ENCODE data around the gene EIF3K. TPM values are rescaled to one million over a fixed set of nuclear protein-coding genes. Genes with fewer than 3 reads are reported as not detected.
A peak's percentile ranks its signal among the peaks of the same experiment; 100 is the strongest.

Gene EIF3K
- total RNA-seq, 4 donors from 2014 or later, result 392 to 489 (median 414) TPM

DNA sequence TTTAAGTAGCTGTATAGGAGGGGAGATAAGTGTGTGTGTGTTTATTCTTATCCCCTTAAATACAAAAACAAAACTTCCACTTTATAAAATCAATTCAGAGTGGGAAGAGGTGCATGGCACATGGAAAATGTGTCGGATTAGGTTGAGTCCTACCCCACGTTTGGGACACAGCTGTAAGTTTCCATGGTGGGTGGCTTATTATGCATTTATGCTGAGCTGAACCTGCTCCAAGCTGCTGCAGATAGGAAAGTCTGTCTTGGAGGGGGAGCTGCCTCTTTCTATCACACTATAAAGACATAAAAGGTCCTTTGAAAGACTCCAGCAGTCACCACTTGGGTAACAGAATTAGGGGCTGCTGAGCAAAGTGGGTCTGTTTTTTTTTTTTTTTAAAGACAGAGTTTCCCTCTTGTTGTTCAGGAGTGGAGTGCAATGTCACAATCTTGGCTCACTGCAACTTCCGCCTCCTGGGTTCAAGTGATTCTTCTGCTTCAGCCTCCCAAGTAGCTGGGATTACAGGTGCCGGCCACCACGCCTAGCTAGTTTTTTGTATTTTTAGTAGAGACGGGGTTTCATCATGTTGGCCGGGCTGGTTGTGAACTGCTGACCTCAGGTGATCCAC, 43.7 kb downstream of the EIF3K start:
- no peaks in the 10 kb centered on the region for H3K27me3 ChIP-seq
- no peak overlapping the region for H3K4me3 ChIP-seq
- no peak for ATAC-seq
- H3K36me3 ChIP-seq, result peaks cover 0 to 5% of the 10 kb centered on the region in 2 donors
- H3K4me1 ChIP-seq, result peaks cover 42 to 98% (median 90%) of the 10 kb centered on the region in 3 donors
- 50 to 62% methylated on average over 2 to 3 of the region's 7 CpGs for WGBS, 2 donors (ENCODE audit: low coverage in 1 of 2)
- H3K9me3 ChIP-seq, result no peaks in the 10 kb centered on the region
- H3K27ac ChIP-seq, result peak overlapping the region; percentile 89 to 97 (median 96)
- TF ChIP-seq, protein P1, sequence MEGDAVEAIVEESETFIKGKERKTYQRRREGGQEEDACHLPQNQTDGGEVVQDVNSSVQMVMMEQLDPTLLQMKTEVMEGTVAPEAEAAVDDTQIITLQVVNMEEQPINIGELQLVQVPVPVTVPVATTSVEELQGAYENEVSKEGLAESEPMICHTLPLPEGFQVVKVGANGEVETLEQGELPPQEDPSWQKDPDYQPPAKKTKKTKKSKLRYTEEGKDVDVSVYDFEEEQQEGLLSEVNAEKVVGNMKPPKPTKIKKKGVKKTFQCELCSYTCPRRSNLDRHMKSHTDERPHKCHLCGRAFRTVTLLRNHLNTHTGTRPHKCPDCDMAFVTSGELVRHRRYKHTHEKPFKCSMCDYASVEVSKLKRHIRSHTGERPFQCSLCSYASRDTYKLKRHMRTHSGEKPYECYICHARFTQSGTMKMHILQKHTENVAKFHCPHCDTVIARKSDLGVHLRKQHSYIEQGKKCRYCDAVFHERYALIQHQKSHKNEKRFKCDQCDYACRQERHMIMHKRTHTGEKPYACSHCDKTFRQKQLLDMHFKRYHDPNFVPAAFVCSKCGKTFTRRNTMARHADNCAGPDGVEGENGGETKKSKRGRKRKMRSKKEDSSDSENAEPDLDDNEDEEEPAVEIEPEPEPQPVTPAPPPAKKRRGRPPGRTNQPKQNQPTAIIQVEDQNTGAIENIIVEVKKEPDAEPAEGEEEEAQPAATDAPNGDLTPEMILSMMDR (IDR thresholded peaks at IDR 0.05), result no peak
- TF ChIP-seq POLR2AphosphoS5 (IDR thresholded peaks at IDR 0.05), result no peak
- no peak for TF ChIP-seq EP300 (IDR thresholded peaks at IDR 0.05)
- TF ChIP-seq POLR2A (IDR thresholded peaks at IDR 0.05), result no peak

DNA sequence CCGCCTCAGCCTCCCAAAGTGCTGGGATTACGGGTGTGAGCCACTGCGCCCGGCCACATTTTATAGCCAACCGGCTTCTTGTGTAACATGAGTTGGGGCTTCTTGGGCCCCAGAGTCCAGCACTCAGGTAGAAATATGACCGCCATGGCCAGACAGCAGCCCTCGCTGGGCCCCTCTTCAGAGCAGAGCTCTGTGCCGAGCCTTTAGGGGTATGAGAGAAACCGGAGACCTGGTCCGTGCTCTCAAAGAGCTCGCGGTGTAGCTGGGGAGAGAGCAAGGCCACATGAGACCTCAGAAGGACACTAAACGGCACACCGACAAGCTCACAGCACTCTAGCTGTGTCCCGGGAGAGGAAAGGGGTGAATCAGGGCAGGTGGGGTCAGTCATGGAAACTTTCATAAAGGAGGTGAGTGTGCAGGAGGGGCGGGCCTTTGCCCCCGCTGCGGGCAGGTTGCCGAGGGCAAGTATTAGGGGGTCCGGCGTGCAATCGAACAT, 44.2 kb downstream of the EIF3K start:
- H3K4me1 ChIP-seq, result peaks cover 40 to 98% (median 88%) of the 10 kb centered on the region in 3 donors
- no peaks in the 10 kb centered on the region for H3K9me3 ChIP-seq
- H3K36me3 ChIP-seq, result peaks cover 0 to 5% of the 10 kb centered on the region in 2 donors
- 45 to 77% methylated on average over 2 to 6 of the region's 22 CpGs for WGBS, 2 donors (ENCODE audit: low coverage in 1 of 2)
- peak overlapping the region in 1 of 2 donors; percentile 1 for H3K4me3 ChIP-seq
- TF ChIP-seq POLR2A (IDR thresholded peaks at IDR 0.05) (no peak), POLR2AphosphoS5 (IDR thresholded peaks at IDR 0.05) (no peak), EP300 (IDR thresholded peaks at IDR 0.05) (no peak)
- TF ChIP-seq, protein P1 (IDR thresholded peaks at IDR 0.05), result no peak
- no peaks in the 10 kb centered on the region for H3K27me3 ChIP-seq
- no peak for ATAC-seq
- H3K27ac ChIP-seq, result peak overlapping the region; percentile 89 to 97 (median 96)

DNA sequence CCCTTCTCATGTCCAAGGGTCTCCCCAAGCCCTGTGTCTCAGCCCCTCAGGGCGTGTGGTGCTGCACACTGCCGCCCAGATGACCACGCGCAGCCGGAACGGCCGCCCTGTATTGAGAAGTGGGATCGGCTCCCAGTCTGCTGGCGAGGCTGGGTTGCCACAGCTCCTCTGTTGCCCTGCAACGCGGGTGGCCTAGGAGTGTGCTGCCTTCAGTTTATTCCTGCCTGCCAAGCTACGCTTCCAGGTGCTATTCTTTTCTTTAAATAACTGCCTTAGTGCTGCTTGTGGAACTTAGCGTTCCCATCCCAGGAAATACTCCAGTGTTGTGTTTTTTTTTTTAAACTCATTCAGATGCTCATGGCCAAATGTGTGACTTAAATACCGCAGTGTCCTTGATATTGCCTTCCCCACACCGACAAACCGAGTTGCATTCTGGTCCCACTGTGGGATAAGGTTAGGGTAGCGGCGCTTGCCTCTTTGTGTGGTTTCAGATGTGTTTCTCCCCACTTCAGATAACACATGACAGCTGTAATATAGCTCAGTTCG, 45.0 kb downstream of the EIF3K start:
- 0 to 22% methylated on average over 3 to 5 of the region's 19 CpGs for WGBS, 2 donors (ENCODE audit: low coverage in 1 of 2)
- peaks cover 0 to 5% of the 10 kb centered on the region in 2 donors for H3K36me3 ChIP-seq
- peak overlapping the region; percentile 95 to 97 (median 96) for H3K27ac ChIP-seq
- no peaks in the 10 kb centered on the region for H3K9me3 ChIP-seq
- H3K4me1 ChIP-seq, result peaks cover 41 to 100% (median 93%) of the 10 kb centered on the region in 3 donors
- no peaks in the 10 kb centered on the region for H3K27me3 ChIP-seq
- peak overlapping the region in 1 of 2 donors; percentile 11 for H3K4me3 ChIP-seq
- TF ChIP-seq EP300 (IDR thresholded peaks at IDR 0.05) (peak; percentile 78), POLR2AphosphoS5 (IDR thresholded peaks at IDR 0.05) (peak; percentile 88), POLR2A (IDR thresholded peaks at IDR 0.05) (peak; percentile 41 to 51)
- TF ChIP-seq, protein P1 (IDR thresholded peaks at IDR 0.05), result no peak
- peak; percentile 72 for ATAC-seq

DNA sequence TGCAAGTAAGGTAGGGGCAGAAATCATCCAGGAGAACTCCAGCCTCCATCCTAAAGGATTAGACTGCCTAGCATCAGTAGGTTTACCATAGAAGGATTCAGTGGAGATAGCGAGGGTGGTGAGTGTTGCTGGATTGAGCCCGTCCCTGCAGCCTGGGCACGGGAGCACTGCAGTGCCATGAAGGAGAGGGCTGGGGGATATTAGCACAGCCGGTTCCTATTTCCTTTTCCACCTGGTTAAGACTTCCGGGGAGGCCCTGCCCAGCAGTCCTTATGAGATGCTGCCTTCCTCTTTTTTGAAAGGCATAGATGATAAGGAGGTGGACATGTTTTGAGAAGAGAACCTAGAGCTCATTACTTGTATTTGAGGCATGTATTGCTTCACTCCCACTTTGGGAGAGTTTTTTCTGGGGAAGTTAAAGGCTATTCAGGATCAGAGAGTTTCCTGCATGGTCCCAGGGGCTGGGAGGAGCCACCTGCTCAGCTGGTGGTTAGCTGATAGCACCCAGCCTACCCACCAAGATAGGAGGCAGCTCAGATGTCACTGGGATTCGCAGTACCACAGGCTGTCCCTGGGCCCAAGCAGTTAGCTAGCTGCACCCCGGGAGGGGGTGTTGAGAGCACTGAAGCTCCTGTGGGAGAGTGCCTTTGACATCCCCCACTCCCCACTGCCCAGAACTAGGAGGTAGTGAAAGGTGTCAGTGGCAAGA, 45.7 kb downstream of the EIF3K start:
- TF ChIP-seq EP300 (IDR thresholded peaks at IDR 0.05) (no peak), POLR2A (IDR thresholded peaks at IDR 0.05) (no peak), POLR2AphosphoS5 (IDR thresholded peaks at IDR 0.05) (no peak)
- TF ChIP-seq, protein P1 (IDR thresholded peaks at IDR 0.05), result no peak
- Histone ChIP-seq H3K27ac (peak overlapping the region; percentile 95 to 97 (median 96)), H3K27me3 (no peaks in the 10 kb centered on the region), H3K9me3 (no peaks in the 10 kb centered on the region), H3K4me1 (peaks cover 37 to 100% (median 93%) of the 10 kb centered on the region in 3 donors), H3K36me3 (peaks cover 0 to 5% of the 10 kb centered on the region in 2 donors), H3K4me3 (peak overlapping the region in 1 of 2 donors; percentile 11)
- no peak for ATAC-seq
- WGBS, 2 donors (ENCODE audit: low coverage in 1 of 2), result 36% methylated on average over 5 of the region's 7 CpGs; no CpG with 5 or more reads in 1 of the 2 donors
